SK-MEL-5 (cell line): ENCODE results near the gene MUS81. TPM values are rescaled to one million over a fixed set of nuclear protein-coding genes. Genes with fewer than 3 reads are reported as not detected.
"Not testable (repeated sequence)": the region's sequence is repeated elsewhere in the genome, so short reads cannot be mapped to it uniquely, and the experiment has no call there.

Source experiments
- DNase-seq: peaks from one replicate; pipeline ENCODE4 v3.0.0-alpha.2; 2016; ENCODE audit warnings: low read depth, low spot score
- in situ Hi-C: cut with HindIII; loops from 2 replicates; pipeline ENCODE4 v1.10.0; 2016; ENCODE audit warnings: low sequenced_read_pairs, high pct_unique_total_duplicates, low pct_unique_long_range_greater_than_20kb
- polyA plus RNA-seq, 2 experiments: library from polyadenylated mRNA; depleted of rRNA; stranded (reverse); fragments of >200 nt; gene quantifications; 2 replicates each; pipeline ENCODE4 v1.2.3, GENCODE V29; 2015
- total RNA-seq: library from RNA; depleted of rRNA; stranded (reverse); fragments of >200 nt; shearing (Covaris generic); gene quantifications from 2 replicates; pipeline ENCODE4 v1.2.3, GENCODE V29; 2014; rRNA removed

MUS81 gene
- total RNA-seq: 18.6 and 19.3 TPM in 2 replicates
- polyA plus RNA-seq (2015; cell fraction: cytosol; rRNA removed): 17.4 and 18.0 TPM in 2 replicates
- 207 and 273 TPM in 2 replicates for polyA plus RNA-seq (2015; cell fraction: nucleus; rRNA removed)

- in situ Hi-C loops: no loop called here
- peak; percentile 90 for DNase-seq
These were observed at the start of gene MUS81 for GRCh38 chr11:65860278-65861164. Gene MUS81, plus strand, starts transcription at chr11:65860433. Its CDS starts 321 bp downstream, at chr11:65860754.

GRCh38 chr11:65811764-65812475 is 48.3 kb upstream of the MUS81 start:
- no peak for DNase-seq
- in situ Hi-C loops: no loop called here

DNA sequence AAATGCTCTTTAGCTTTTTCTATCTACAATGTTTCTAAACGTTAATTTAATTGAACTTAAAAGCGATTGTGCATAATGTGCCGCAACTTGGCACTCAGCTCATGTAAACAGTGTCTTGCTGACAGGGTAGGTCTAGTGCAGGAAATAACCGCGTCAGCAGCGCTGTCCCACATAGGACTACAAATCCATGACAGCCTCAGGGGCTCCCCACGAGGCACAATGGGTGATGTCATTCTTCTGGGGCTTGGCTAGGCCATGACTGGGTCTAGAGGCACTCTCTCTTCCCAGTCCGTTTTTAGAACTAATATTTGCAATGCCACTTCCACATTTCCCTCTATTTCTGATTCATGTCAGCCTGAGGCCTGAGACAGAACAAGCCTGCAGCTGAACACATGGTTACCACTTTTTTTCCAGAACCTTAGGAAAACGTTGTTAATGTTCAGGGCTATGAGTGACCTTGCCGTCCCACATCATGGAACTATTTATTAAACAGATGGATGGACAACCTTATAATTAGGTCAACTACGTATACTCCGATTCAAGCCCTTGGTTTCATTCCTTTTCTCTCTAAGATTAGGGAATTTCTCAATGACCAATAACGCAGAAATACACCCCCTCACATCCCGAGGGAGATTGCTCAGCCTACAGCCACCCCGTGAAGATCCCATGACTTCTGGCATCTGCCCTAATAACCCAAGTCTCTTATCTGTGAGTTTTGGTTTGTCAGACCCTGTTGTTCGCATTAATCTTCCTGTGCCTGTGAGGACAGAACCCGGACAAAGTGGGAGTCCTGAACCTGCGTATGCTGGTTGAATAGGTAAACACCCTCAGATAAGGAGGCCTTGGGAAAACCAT is 45.9 kb upstream of the MUS81 start:
- in situ Hi-C loops: no loop called here
- peak; percentile 85 for DNase-seq

GRCh38 chr11:65814986-65815565 is 45.2 kb upstream of the MUS81 start:
- peak; percentile 11 for DNase-seq
- in situ Hi-C loops: no loop called here

GRCh38 chr11:65816696-65817095 is 43.5 kb upstream of the MUS81 start:
- in situ Hi-C loops: no loop called here

DNA sequence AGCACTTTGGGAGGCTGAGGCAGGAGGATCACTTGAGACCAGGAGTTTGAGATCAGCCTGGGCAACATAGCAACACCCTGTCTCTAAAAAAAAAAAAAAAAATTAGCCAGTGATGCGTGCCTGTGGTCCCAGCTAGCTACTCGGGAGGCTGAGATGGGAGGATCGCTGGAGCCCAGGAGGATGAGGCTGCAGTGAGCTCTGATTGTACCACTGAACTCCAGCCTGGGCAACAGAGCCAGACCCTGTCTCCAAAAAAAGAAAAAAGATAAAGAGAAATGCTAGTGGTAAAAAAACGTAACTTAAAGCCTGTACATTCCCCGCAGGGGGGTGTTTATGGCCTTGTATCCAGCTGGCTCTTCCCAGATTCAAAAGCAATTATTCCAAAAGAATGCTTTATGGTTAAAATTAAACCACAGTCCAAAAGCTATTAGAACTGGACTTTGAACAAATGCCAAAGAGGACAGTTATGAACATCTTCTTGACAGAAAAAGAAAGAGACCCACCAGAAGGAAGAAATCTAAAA is 42.9 kb upstream of the MUS81 start:
- DNase-seq: peak; percentile 7
- in situ Hi-C loops: no loop called here

More at GRCh38 chr11:65816696-65817095, 43.5 kb upstream of the MUS81 start:
- DNase-seq: no peak

- DNase-seq: peak; percentile 89
- in situ Hi-C loops: no loop called here
These were observed 42.2 kb upstream of the MUS81 start for GRCh38 chr11:65817835-65818680.

- in situ Hi-C loops: no loop called here
- no peak for DNase-seq
These were observed 39.1 kb upstream of the MUS81 start for GRCh38 chr11:65821107-65821506.

DNA sequence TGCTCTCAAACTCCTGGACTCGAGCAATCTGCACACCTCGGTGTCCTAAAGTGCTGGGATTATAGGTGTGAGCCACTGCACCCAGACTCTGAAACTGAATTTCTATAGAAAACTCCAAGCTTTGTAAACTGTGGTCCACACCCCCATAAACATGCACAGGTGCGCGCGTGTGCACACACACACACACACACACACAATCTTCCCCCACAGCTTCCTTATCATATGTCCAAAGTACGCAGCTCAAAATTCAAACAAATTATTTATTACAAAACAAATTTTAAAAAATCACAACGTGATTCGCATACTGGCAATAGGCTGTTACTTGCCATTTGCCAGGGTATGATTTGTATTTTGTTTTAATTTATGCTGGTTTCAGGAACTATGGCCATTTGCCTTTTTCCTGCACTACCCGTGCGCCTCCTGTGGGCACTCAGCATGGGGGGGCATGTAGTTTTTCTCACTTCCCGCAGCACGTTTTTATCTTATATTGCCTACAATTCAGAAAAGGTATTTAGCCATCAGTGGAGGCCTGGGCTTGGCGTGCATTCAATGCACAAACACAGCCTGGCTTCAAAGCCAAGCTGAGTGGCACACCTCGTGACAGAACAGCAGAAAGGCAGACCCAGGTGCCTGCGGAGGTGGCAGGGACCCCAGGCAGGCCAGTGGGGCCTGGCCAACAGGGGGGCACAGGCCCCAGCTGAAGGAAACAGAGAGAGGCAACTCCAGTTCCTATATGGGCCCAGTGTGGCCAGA is 37.3 kb upstream of the MUS81 start:
- in situ Hi-C loops: no loop called here

GRCh38 chr11:65826984-65827735 is 33.1 kb upstream of the MUS81 start:
- DNase-seq: peak; percentile 31
- in situ Hi-C loops: no loop called here

More for the DNA sequence above, 37.3 kb upstream of the MUS81 start:
- no peak for DNase-seq

GRCh38 chr11:65829459-65829858 is 30.8 kb upstream of the MUS81 start:
- in situ Hi-C loops: no loop called here
- no peak for DNase-seq

- in situ Hi-C loops, DNase-seq: not testable (repeated sequence)
These were observed 28.0 kb upstream of the MUS81 start for GRCh38 chr11:65832231-65832630.

GRCh38 chr11:65833297-65834030 is 26.8 kb upstream of the MUS81 start, which contains the start of gene SNX32:
Gene SNX32, plus strand, starts transcription at chr11:65833963. Its CDS starts 103 bp downstream, at chr11:65834066.
- in situ Hi-C loops: no loop called here
- peak; percentile 86 for DNase-seq

GRCh38 chr11:65834202-65834601 is 26.0 kb upstream of the MUS81 start:
- DNase-seq: no peak
- in situ Hi-C loops: no loop called here
